Coronary artery (tissue), 2 donors: ENCODE data around the gene TRIM66.

ENCODE experiments used
- DNase-seq: peaks from one replicate; pipeline ENCODE4 v3.0.0-alpha.2; 2017; ENCODE audit warnings: low spot score
- H3K27ac ChIP-seq, 2 donors: fragments of 200-600 bp; sonication (generic); one replicate each; pipeline ENCODE4 v1.5.1; 2016 to 2019
- H3K4me3 ChIP-seq: fragments of 200-600 bp; sonication (generic); 2 replicates; pipeline ENCODE4 v1.5.1; 2016; ENCODE audit warnings: mild to moderate bottlenecking, moderate library complexity
- CTCF ChIP-seq: fragments of 200-600 bp; sonication (generic); IDR thresholded peaks from one replicate; pipeline ENCODE4 v1.5.1; 2019; ENCODE audit warnings: antibody characterized with exemption

Gene TRIM66

DNA sequence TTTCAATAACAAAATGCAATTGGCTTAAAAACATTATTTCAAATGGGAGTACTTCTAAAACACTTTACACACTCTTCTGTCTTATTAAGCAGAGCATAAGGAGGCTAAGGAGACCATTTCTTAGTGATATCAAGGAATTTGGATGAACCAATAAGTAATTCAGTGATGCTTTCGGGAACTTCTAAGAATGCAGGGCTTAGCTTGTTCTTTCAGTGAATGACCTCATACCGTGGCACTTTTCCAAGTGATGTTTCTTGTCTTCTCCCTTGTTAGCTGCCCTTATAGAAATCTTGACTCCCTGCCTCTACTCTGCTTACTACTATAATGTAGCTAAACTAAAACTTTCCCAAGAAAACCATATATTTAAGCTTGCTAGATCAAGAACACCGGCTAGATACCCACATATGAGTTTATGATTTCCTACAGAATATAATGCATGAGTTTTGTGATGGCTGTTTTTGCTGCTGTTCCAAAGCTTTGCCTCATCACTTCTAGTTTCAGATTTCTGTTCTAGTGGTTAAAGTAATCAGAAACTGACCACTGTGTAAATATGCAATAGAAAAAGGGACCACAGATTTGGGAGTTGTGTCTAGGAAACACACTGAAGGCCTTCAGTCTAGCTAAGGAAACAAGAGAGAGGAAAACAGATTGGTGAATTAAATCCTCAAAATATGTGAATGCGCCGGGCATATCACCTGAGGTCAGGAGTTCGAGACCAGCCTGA lies 50.9 kb downstream of the TRIM66 start:
- H3K4me3 ChIP-seq: no peak overlapping the region
- H3K27ac ChIP-seq: no peak overlapping the region
- TF ChIP-seq CTCF: no peak
- DNase-seq: no peak

DNA sequence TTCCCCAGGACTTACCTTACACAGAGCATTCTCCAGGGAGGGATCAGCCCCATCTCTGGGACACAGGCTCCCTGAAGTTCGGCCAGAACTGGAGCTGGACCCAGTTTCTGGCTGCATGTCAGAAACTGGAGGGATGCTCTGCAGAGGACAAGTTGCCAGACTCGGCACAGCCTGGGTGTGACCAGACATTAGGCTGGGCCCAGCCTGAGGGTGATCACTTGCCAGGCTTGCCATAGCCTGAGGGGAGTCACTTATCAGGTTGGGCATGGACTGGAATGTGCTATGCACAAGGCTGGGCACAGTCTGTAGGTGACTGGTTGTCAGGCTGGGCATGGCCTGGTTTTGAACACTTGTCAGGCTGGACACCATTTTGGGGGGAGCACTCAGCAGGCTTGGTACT lies 57.8 kb downstream of the TRIM66 start:
- Histone ChIP-seq H3K4me3 (no peak overlapping the region), H3K27ac (no peak overlapping the region)
- no peak for DNase-seq
- TF ChIP-seq CTCF: no peak

GRCh38 chr11:8621147-8621546 lies 61.3 kb downstream of the TRIM66 start:
- no peak for DNase-seq
- H3K27ac ChIP-seq: no peak overlapping the region
- no peak for TF ChIP-seq CTCF
- no peak overlapping the region for H3K4me3 ChIP-seq

DNA sequence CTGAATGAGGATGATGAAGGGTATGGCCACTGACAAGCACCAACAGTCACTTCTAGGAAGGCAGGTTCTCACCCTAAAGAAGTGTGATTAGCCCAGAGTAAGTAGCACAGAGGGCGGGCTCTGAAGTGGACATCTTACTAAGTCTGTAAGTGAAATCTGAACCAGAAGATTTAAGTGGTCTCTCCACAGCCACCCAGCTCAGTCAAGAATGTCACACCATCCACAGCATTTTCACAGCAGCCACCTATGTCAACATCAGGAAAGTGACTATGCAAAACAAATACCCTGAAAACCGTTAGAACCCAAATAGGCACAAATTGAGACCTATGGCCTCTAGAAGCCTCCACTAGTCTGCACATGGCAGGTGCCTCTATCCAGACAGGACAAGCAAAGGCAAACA lies 65.4 kb downstream of the TRIM66 start:
- no peak overlapping the region for H3K27ac ChIP-seq
- H3K4me3 ChIP-seq: no peak overlapping the region
- no peak for DNase-seq
- no peak for TF ChIP-seq CTCF

DNA sequence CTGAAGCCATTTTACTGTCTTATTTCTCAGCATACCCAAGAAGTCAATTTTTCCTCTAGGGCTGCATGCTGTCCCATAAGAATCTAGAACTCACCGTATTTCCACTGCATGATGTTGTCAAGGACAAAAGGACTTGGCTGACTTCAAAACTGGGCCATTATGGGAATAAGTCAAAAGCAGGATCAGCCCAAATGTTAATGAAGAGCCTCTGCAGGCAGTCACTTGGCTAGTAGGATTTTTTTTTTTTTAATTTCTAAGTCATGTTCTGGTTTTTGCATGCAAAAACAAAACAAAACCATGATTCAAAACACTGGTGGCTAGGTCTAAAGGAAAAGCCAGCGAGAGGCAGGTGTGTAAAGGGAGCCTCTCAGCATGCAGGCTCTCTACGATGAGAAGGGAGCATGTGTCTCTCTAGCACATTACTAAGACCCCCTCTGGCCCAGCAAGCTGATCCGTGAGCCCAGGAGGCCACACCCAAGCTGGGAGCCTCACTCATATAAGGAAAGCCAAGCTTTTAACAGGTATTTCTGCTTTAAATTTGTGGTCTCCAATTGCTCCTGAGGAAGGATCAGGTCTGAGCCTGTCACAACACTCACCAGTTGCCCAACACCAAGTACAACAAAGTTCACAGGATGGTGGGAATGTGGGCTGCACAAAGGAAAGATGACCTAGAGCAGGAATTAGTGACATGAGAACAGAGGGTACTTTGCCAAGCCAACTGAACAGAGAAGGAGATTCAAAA lies 67.0 kb downstream of the TRIM66 start:
- no peak for DNase-seq
- no peak for TF ChIP-seq CTCF
- Histone ChIP-seq H3K27ac (no peak overlapping the region), H3K4me3 (no peak overlapping the region)

- no peak overlapping the region for H3K4me3 ChIP-seq
- DNase-seq: no peak
- no peak for TF ChIP-seq CTCF
These were observed 68.0 kb downstream of the TRIM66 start for GRCh38 chr11:8614497-8614896.

DNA sequence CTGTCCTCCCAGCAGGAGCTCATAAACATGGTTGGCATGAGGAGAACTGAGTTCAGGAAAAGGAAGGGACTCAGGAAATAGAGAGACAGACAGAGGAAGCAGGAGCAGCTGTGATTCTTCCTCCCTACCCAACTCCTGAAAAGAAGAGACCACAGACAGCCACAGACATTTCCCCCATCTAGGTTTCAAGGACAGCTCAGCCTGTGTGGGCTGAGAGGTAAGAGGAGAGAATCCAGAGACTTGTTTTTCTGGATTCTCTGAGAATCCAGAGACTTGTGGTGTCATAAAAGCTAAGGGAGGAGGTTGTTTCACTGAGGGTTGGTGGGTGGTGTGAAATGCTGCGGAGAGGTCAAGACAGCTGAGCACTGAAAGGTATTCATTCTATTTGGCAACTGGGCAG lies 69.4 kb downstream of the TRIM66 start:
- no peak for DNase-seq
- TF ChIP-seq CTCF: no peak
- Histone ChIP-seq H3K27ac (no peak overlapping the region), H3K4me3 (no peak overlapping the region)

More at GRCh38 chr11:8614497-8614896, 68.0 kb downstream of the TRIM66 start:
- H3K27ac ChIP-seq: no peak overlapping the region
